ENCODE data around the gene SRCIN1.
"Not testable (repeated sequence)": the region's sequence is repeated elsewhere in the genome, so short reads cannot be mapped to it uniquely, and the experiment has no call there.

Gene SRCIN1

GRCh38 chr17:38501718-38502117, 104.0 kb downstream of the SRCIN1 start:
- DNase-seq; in situ Hi-C loops (cut with MboI; ENCODE audit: low pct_unique_long_range_greater_than_20kb, low sequenced_read_pairs): not testable (repeated sequence)

GRCh38 chr17:38499230-38499629, 106.5 kb downstream of the SRCIN1 start:
- DNase-seq; in situ Hi-C loops (cut with MboI; ENCODE audit: low pct_unique_long_range_greater_than_20kb, low sequenced_read_pairs): not testable (repeated sequence)

GRCh38 chr17:38498353-38498752, 107.4 kb downstream of the SRCIN1 start:
- no peak for DNase-seq
- in situ Hi-C loops (cut with MboI; ENCODE audit: low pct_unique_long_range_greater_than_20kb, low sequenced_read_pairs), result no loop called here

GRCh38 chr17:38497656-38498055, 108.1 kb downstream of the SRCIN1 start:
- in situ Hi-C loops (cut with MboI; ENCODE audit: low pct_unique_long_range_greater_than_20kb, low sequenced_read_pairs); DNase-seq: not testable (repeated sequence)

- in situ Hi-C loops (cut with MboI; ENCODE audit: low pct_unique_long_range_greater_than_20kb, low sequenced_read_pairs); DNase-seq: not testable (repeated sequence)
Measured at GRCh38 chr17:38494152-38494551, 111.6 kb downstream of the SRCIN1 start.

GRCh38 chr17:38492067-38493040, 113.4 kb downstream of the SRCIN1 start:
- peak; percentile 83 for DNase-seq
- in situ Hi-C loops (cut with MboI; ENCODE audit: low pct_unique_long_range_greater_than_20kb, low sequenced_read_pairs), result not testable (repeated sequence)

GRCh38 chr17:38491346-38492066, 114.2 kb downstream of the SRCIN1 start:
- DNase-seq; in situ Hi-C loops (cut with MboI; ENCODE audit: low pct_unique_long_range_greater_than_20kb, low sequenced_read_pairs): not testable (repeated sequence)

GRCh38 chr17:38489774-38490173, 116.0 kb downstream of the SRCIN1 start:
- in situ Hi-C loops (cut with MboI; ENCODE audit: low pct_unique_long_range_greater_than_20kb, low sequenced_read_pairs); DNase-seq: not testable (repeated sequence)

- DNase-seq; in situ Hi-C loops (cut with MboI; ENCODE audit: low pct_unique_long_range_greater_than_20kb, low sequenced_read_pairs): not testable (repeated sequence)
Measured at GRCh38 chr17:38485681-38486298, 120.0 kb downstream of the SRCIN1 start.

- DNase-seq, result no peak
- in situ Hi-C loops (cut with MboI; ENCODE audit: low pct_unique_long_range_greater_than_20kb, low sequenced_read_pairs), result no loop called here
Measured at GRCh38 chr17:38485146-38485468, 120.6 kb downstream of the SRCIN1 start.

- in situ Hi-C loops (cut with MboI; ENCODE audit: low pct_unique_long_range_greater_than_20kb, low sequenced_read_pairs), result not testable (repeated sequence)
- peak; percentile 79 for DNase-seq
Measured at GRCh38 chr17:38484242-38485145, 121.3 kb downstream of the SRCIN1 start.

GRCh38 chr17:38482700-38483043, 123.1 kb downstream of the SRCIN1 start:
- DNase-seq; in situ Hi-C loops (cut with MboI; ENCODE audit: low pct_unique_long_range_greater_than_20kb, low sequenced_read_pairs): not testable (repeated sequence)

- DNase-seq; in situ Hi-C loops (cut with MboI; ENCODE audit: low pct_unique_long_range_greater_than_20kb, low sequenced_read_pairs): not testable (repeated sequence)
Measured at GRCh38 chr17:38482039-38482699, 123.6 kb downstream of the SRCIN1 start.
